GM12874 (cell line): ENCODE results near the gene TSPAN17.

Experiments
- TF ChIP-seq, protein P1 (sequence below): IDR thresholded peaks from 2 replicates; pipeline ENCODE4 v1.5.1; 2011; ENCODE audit warnings: low read depth, mild to moderate bottlenecking, control low read depth, low read length, moderate library complexity; ENCODE audit not compliant: insufficient read depth

Gene TSPAN17

DNA sequence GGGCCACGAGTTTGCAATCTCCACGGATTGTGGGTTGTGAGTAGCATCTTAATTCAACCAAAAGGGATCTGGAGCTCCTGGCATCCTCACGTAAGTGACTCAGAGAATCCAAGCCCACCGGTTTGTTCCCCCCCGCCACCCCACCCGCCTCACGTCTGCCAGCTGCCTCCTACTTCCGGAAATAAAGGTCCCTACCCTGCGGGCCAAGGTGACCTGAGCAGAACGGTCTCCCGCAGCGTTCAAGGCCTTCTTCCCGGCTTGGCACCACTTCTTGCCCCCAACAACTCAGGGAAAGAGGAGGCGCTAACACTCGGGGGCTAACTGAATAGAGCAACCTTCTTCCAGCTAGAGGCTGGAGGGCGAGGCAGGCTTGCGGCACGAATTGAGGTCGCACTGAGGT, 28.5 kb upstream of the TSPAN17 start:
- TF ChIP-seq, protein P1, sequence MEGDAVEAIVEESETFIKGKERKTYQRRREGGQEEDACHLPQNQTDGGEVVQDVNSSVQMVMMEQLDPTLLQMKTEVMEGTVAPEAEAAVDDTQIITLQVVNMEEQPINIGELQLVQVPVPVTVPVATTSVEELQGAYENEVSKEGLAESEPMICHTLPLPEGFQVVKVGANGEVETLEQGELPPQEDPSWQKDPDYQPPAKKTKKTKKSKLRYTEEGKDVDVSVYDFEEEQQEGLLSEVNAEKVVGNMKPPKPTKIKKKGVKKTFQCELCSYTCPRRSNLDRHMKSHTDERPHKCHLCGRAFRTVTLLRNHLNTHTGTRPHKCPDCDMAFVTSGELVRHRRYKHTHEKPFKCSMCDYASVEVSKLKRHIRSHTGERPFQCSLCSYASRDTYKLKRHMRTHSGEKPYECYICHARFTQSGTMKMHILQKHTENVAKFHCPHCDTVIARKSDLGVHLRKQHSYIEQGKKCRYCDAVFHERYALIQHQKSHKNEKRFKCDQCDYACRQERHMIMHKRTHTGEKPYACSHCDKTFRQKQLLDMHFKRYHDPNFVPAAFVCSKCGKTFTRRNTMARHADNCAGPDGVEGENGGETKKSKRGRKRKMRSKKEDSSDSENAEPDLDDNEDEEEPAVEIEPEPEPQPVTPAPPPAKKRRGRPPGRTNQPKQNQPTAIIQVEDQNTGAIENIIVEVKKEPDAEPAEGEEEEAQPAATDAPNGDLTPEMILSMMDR: no peak

DNA sequence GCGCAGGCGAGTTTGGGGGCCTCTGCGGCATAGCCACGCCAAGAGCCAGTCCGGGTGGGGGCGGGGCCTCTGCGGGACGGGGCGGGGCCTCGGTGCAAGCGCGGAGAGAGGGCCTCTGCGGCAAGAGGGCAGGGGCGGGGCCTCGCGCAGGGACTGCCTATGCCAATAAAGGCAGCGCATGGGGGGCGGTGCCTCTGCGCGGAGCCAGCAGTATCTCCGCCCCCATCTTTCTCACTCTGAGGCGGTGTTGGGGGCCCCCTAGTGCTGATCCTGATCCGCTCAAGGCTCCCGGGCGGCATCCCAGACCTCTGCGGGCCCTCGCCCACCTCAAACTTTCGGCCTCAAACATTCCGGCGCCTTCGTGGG, 28.1 kb upstream of the TSPAN17 start:
- TF ChIP-seq, protein P1: peak; percentile 52

DNA sequence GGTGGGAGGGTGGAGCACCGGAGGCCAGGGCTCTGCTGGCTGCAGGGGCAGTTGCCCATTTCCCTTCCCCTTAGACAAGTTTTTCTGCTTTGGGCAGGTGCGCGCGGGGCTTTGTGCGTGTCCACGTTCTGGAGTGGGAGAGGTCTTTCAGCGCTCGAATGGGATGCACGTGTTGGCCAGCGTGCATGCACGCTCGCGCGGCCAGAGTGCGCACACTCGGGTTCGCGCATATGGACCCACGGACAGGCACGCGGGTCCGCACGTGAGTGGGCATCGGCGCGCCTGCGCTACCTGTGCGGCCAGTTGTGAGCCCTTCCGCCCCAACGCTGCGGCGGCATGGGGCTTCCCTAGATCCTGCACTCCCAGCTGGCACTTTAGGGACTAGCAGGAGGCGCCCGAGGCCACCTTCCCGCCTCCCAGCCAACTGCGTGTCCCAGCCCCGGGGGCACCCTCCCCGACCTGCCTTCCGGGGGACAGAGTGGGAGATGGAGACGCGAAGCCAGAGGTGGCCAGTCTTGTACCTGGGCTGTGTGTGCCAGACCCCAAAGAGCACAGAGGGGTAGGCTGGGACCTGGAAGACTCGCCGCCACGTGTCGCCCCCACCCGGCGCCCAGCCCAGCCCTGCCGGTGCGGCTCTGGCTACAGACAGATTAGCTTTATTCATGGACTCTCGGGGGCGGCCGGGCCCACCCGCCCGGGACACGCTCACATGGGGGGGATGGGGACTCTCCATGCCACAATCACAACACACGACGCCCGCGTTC, 27.5 kb upstream of the TSPAN17 start:
- TF ChIP-seq, protein P1: no peak

DNA sequence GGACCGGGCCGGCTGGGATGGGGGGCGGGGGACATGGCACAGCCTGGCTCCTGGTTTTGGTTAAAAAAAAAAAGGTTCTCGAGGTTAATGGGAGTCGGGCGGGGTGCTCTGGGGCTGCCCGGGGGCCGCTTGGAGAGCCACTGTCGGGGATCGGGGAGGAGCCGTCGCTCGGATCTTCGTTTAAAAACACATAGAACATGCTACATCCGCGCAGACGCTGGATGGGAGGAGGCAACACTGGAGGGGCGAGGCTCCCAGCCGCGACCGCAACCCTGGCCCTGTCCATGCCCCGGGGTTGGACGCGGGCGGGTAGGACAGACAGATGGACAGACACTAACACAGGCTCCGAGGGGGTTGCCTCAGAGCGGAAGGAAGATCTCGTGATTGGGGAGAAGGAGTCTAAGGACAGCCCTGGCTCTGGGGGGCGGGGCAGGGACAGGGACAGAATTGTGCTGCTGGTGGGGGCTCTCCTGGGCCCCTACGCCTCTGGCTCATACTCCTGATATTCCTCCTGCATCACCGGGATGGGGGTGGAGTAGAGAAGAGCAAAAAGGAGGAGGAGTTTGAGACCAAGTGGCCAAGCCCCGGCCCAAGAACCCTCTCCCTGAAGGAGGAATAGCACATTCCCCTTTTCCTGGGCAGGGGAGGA, 26.8 kb upstream of the TSPAN17 start:
- TF ChIP-seq, protein P1: no peak

DNA sequence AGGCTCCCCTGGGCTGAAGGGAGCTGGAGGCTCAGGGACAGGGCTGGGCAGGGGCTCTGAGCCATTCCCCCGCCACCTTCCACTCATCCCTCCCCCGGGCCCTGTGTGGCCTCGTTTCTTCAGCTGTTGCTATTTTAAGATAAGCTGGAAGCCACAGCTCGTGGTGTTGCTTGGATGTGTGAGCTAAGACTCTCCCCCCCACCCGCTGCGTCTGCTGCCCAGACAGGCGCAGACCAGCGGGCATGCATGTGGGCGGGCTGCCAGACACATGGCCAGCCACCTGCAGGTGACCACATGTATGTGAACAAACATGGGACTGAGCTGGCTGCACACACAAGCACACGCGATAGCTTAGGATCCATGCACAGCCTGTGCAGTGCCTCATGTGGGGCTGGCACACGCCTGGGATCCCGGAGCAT, 25.6 kb upstream of the TSPAN17 start:
- TF ChIP-seq, protein P1: no peak

DNA sequence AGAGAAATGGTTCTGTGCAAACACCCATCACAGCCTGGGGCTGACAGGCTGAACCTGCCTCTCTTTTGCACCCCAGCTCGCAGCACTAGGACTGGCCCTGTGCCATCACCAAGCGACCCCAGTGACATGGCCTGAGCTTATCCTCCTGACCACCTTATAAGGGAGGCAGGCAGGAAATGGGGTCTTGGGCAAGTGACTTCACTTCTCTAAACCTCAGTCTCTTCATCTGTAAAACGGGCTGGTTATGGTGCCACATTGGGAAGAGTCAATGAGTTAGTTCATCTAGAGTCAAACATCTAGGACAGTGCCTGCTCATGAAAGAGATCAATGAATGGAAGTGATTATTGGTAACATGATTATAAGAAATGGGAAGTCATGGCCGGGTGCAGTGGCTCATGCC, 23.1 kb upstream of the TSPAN17 start:
- TF ChIP-seq, protein P1: no peak

DNA sequence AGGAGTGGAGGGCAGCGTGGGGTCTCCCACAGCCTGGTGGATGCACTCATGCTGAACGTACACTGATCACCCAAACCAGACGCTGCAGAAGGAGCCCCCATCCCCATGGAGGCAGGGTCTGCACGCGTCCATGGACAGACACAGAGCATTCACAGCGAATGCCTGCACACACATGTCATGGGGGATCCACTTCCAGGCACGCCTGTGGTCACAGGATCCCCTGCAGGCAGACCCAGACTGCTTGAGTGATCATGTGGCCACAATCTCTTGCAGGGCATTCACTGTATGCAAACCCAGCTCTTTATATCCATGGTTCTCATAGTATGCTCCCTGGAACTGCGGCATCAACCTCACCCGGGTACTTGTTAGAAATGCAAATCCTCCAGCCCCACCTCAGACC, 22.3 kb upstream of the TSPAN17 start:
- TF ChIP-seq, protein P1: no peak
